ENCODE results near the gene SP140L. TPM values are rescaled to one million over a fixed set of nuclear protein-coding genes. Genes with fewer than 3 reads are reported as not detected.

The SP140L gene
- total RNA-seq, 1 donor from 2014 or later: 4.3 TPM

DNA sequence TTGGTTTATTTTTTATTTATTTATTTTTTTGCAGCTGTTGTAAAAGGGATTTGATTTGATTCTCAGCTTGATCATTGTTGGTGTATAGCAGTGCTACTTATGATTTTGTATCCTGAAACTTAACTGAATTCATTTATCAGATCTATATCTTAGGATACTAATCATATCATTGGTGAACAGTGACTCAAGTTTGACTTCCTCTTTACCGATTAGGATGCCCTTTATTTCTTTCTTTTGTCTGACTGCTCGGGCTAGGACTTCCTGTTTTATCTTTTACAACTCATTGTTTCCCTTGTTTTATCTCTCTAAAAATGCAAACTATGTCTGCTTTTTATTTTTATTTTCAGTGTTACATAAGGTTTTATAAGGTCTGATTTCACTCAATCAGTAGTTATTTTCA lies 112.6 kb downstream of the SP140L start:
- TF ChIP-seq, protein P1, sequence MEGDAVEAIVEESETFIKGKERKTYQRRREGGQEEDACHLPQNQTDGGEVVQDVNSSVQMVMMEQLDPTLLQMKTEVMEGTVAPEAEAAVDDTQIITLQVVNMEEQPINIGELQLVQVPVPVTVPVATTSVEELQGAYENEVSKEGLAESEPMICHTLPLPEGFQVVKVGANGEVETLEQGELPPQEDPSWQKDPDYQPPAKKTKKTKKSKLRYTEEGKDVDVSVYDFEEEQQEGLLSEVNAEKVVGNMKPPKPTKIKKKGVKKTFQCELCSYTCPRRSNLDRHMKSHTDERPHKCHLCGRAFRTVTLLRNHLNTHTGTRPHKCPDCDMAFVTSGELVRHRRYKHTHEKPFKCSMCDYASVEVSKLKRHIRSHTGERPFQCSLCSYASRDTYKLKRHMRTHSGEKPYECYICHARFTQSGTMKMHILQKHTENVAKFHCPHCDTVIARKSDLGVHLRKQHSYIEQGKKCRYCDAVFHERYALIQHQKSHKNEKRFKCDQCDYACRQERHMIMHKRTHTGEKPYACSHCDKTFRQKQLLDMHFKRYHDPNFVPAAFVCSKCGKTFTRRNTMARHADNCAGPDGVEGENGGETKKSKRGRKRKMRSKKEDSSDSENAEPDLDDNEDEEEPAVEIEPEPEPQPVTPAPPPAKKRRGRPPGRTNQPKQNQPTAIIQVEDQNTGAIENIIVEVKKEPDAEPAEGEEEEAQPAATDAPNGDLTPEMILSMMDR (IDR thresholded peaks at IDR 0.05; ENCODE audit: borderline replicate concordance): no peak
- Histone ChIP-seq H3K4me1 (peaks cover 43% of the 10 kb centered on the region), H3K9me3 (replicated peaks) (peaks cover 18% of the 10 kb centered on the region), H3K4me3 (no peak overlapping the region), H3K27ac (replicated peaks) (no peak overlapping the region), H3K36me3 (peaks cover 32% of the 10 kb centered on the region), H3K27me3 (ENCODE audit: low read depth) (no peaks in the 10 kb centered on the region)
- DNase-seq: no peak
- intact Hi-C loops (cut with micrococcal nuclease): no loop called here

DNA sequence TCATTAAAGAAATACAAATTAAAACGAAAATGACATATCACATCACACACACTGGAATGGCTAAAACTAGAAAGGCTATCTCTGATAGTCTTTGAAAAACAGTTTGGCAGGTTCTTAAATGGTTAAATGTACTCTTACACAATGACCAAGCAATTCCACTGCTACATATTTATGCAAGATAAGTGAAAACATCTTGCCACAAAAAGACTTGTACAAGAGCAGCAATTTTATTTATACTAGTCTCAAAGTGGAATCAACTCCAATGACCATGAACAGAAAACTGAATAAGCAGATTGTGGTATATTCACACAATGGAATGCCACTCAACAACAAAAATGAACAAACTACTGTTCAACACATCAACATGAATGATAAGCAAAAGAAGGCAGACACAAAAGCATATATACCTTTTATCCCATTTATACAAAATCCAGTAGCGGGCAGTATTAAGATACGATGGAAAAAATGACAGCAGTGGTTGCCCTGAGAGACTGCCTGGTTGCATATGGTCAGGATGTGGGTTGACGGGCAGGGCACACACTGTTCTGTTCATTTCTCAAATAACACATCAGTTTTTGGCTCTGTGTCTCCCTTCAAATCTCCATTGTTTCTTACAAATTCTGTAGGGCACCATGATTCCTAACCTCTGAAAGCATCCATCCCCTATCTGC lies 114.4 kb downstream of the SP140L start:
- intact Hi-C loops (cut with micrococcal nuclease): no loop called here
- DNase-seq: no peak
- no peak overlapping the region for H3K4me3 ChIP-seq
- H3K4me1 ChIP-seq: peaks cover 43% of the 10 kb centered on the region
- TF ChIP-seq, protein P1 (IDR thresholded peaks at IDR 0.05; ENCODE audit: borderline replicate concordance): no peak
- H3K9me3 ChIP-seq (replicated peaks): peaks cover 8% of the 10 kb centered on the region
- no peak overlapping the region for H3K27ac ChIP-seq (replicated peaks)
- H3K27me3 ChIP-seq (ENCODE audit: low read depth): no peaks in the 10 kb centered on the region
- peaks cover 44% of the 10 kb centered on the region for H3K36me3 ChIP-seq

DNA sequence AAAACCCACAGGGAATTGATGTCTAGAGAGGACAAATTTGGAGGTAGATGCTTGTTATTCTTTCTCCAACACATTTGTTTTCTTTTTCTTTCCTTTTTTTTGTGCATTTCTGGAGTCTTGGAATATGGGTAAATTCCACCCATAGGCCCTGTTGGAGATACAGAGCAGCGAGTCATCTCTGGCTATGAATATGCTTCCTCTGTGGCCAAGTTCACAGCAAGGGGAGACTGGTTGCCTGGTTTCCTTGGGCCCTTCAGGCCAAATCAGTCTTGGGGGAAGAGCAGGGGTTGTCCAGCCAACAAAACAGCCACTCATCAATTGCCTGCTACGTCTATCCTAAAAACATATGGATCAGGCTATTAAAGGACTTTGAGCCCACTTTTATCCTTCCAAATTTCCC lies 116.5 kb downstream of the SP140L start:
- Histone ChIP-seq H3K27me3 (ENCODE audit: low read depth) (no peaks in the 10 kb centered on the region), H3K36me3 (peaks cover 56% of the 10 kb centered on the region), H3K4me1 (peaks cover 43% of the 10 kb centered on the region), H3K4me3 (no peak overlapping the region), H3K27ac (replicated peaks) (no peak overlapping the region), H3K9me3 (replicated peaks) (no peaks in the 10 kb centered on the region)
- DNase-seq: no peak
- TF ChIP-seq, protein P1 (IDR thresholded peaks at IDR 0.05; ENCODE audit: borderline replicate concordance): no peak
- intact Hi-C loops (cut with micrococcal nuclease): no loop called here

DNA sequence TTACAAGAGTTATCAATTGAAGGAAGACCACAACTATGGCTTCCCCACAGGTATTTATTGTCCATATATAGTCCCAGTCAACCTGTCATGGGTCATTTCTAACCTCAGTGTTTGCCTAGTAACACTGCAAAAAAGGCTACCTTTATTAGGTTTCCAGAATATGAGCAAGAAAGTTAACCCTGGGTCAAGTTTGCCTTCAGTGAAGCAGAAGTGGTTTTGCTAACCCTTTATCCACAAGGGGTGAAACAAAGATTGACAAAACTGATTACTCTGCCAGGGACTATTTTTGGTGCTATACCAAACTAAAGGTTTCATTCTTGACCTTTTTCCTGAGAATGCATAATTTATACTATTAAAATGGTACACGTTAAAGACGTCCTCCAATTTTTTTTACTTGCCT lies 117.8 kb downstream of the SP140L start:
- TF ChIP-seq, protein P1 (IDR thresholded peaks at IDR 0.05; ENCODE audit: borderline replicate concordance): no peak
- Histone ChIP-seq H3K27ac (replicated peaks) (no peak overlapping the region), H3K4me1 (peaks cover 31% of the 10 kb centered on the region), H3K4me3 (no peak overlapping the region), H3K36me3 (peaks cover 69% of the 10 kb centered on the region), H3K9me3 (replicated peaks) (no peaks in the 10 kb centered on the region), H3K27me3 (ENCODE audit: low read depth) (no peaks in the 10 kb centered on the region)
- no peak for DNase-seq
- intact Hi-C loops (cut with micrococcal nuclease): no loop called here

DNA sequence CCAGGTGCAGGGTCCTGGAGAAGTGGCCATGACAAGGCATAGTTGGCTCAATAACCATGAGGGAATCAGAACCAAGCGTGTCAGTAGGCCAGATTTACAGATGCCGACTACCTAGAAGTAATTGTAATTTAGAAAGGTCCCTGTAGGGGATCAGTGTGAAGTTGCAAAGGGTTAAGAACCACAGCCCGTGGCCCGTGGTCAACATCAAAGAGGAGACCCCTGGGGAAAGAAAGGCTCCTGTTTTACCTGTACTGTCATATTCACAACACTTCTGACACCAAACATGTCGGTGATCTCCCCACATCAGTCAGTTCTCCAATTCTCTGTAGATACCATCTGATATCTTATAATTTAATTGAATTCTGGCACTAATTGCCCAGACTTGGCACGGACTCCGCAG lies 120.0 kb downstream of the SP140L start:
- intact Hi-C loops (cut with micrococcal nuclease): no loop called here
- no peak for DNase-seq
- TF ChIP-seq, protein P1 (IDR thresholded peaks at IDR 0.05; ENCODE audit: borderline replicate concordance): no peak
- Histone ChIP-seq H3K9me3 (replicated peaks) (no peaks in the 10 kb centered on the region), H3K36me3 (peaks cover 91% of the 10 kb centered on the region), H3K4me1 (peaks cover 9% of the 10 kb centered on the region), H3K27ac (replicated peaks) (no peak overlapping the region), H3K4me3 (no peak overlapping the region), H3K27me3 (ENCODE audit: low read depth) (no peaks in the 10 kb centered on the region)

All from left ventricle myocardium inferior (tissue), 1 donor.